DND-41 (cell line): ENCODE measurements around the gene CDC37L1.

ENCODE experiments used
- ATAC-seq: fragments of 200-7000 bp; cut with Tn5 transposase; 3 replicates; pipeline ENCODE4 v1.9.1; 2021; ENCODE audit warnings: low read depth; ENCODE audit not compliant: insufficient read depth
- DNase-seq: peaks from one replicate; pipeline ENCODE4 v3.0.0-alpha.2; 2020
- H2AFZ ChIP-seq: 2 replicates; pipeline ENCODE4 v1.6.0; 2012; ENCODE audit warnings: low read depth, low read length
- H3K27ac ChIP-seq: 2 replicates; pipeline ENCODE4 v1.5.1; 2012; ENCODE audit warnings: low read length, inconsistent platforms
- H3K27me3 ChIP-seq: fragments of 200-600 bp; sonication (generic); 2 replicates; pipeline ENCODE4 v1.6.0; 2012; ENCODE audit warnings: low read length, mild to moderate bottlenecking, inconsistent platforms; ENCODE audit not compliant: insufficient read depth, poor library complexity
- H3K36me3 ChIP-seq: 2 replicates; pipeline ENCODE4 v1.5.1; 2012; ENCODE audit warnings: low read length, inconsistent platforms; ENCODE audit not compliant: insufficient read depth
- H3K4me1 ChIP-seq: 2 replicates; pipeline ENCODE4 v1.5.1; 2012; ENCODE audit warnings: mild to moderate bottlenecking, low read length; ENCODE audit not compliant: insufficient read depth
- H3K4me2 ChIP-seq: 2 replicates; pipeline ENCODE4 v1.6.0; 2012; ENCODE audit warnings: mild to moderate bottlenecking, moderate library complexity, low read length, inconsistent platforms; ENCODE audit not compliant: insufficient read depth
- H3K4me3 ChIP-seq, 2 experiments: fragments of 200-600 bp in 1 of 2; shearing (Covaris generic) in 1 of 2; 2 replicates each; pipeline ENCODE4 v1.5.1; 2012 to 2016; ENCODE audit warnings: inconsistent platforms in 2 of 2, low read length in 2 of 2, mild to moderate bottlenecking in 2 of 2, low read depth in 1 of 2, moderate library complexity in 1 of 2
- H3K79me2 ChIP-seq: 2 replicates; pipeline ENCODE4 v1.6.0; 2012; ENCODE audit warnings: low read length, inconsistent platforms; ENCODE audit not compliant: insufficient read depth
- H3K9ac ChIP-seq: 2 replicates; pipeline ENCODE4 v1.6.0; 2012; ENCODE audit warnings: low read depth, mild to moderate bottlenecking, inconsistent platforms, low read length, moderate library complexity
- H3K9me3 ChIP-seq: 2 replicates; pipeline ENCODE4 v1.5.1; 2012; ENCODE audit warnings: low read length, moderate library complexity, mild to moderate bottlenecking, inconsistent platforms; ENCODE audit not compliant: insufficient read depth, severe bottlenecking
- H4K20me1 ChIP-seq: 2 replicates; pipeline ENCODE4 v1.6.0; 2012; ENCODE audit warnings: low read length; ENCODE audit not compliant: insufficient read depth
- CTCF ChIP-seq: IDR thresholded peaks from 2 replicates; pipeline ENCODE4 v1.5.1; 2012; ENCODE audit warnings: borderline replicate concordance, low read length, moderate library complexity, mild to moderate bottlenecking; ENCODE audit not compliant: poor library complexity, severe bottlenecking; ENCODE audit errors: extremely low read depth
- EZH2 ChIP-seq: IDR thresholded peaks from 3 replicates; pipeline ENCODE4 v1.6.1; 2012; ENCODE audit warnings: borderline replicate concordance, low read depth, mild to moderate bottlenecking, moderate library complexity, low read length, inconsistent platforms; ENCODE audit not compliant: severe bottlenecking

The CDC37L1 gene

GRCh38 chr9:4674783-4675182 lies 4.6 kb upstream of the CDC37L1 start:
- Histone ChIP-seq H3K27me3 (no peaks in the 10 kb centered on the region), H3K4me2 (no peak overlapping the region), H3K79me2 (peaks cover 4% of the 10 kb centered on the region), H3K27ac (no peak overlapping the region), H3K9me3 (no peaks in the 10 kb centered on the region), H4K20me1 (no peaks in the 10 kb centered on the region), H3K9ac (no peak overlapping the region), H2AFZ (no peak overlapping the region), H3K4me1 (peaks cover 12% of the 10 kb centered on the region), H3K36me3 (no peaks in the 10 kb centered on the region), H3K4me3 (no peak overlapping the region)
- DNase-seq (no peak), ATAC-seq (no peak)
- TF ChIP-seq CTCF = no peak
- TF ChIP-seq EZH2 = no peak

GRCh38 chr9:4677392-4677791 lies 2.0 kb upstream of the CDC37L1 start:
- no peak for DNase-seq
- Histone ChIP-seq H2AFZ (peak overlapping the region; percentile 93; the same call in 1 of the 2 replicates), H3K9me3 (no peaks in the 10 kb centered on the region), H3K36me3 (no peaks in the 10 kb centered on the region), H3K4me3 (no peak overlapping the region), H3K27me3 (no peaks in the 10 kb centered on the region), H3K9ac (no peak overlapping the region), H3K4me1 (peaks cover 28% of the 10 kb centered on the region), H3K79me2 (peaks cover 29% of the 10 kb centered on the region), H4K20me1 (peaks cover 4% of the 10 kb centered on the region; the same call in 1 of the 2 replicates), H3K4me2 (no peak overlapping the region), H3K27ac (no peak overlapping the region)
- no peak for ATAC-seq
- TF ChIP-seq EZH2 (no peak), CTCF (no peak)

- no peaks in the 10 kb centered on the region for H3K36me3 ChIP-seq
- H3K4me2 ChIP-seq = peak overlapping the region; percentile 77
- peaks cover 40% of the 10 kb centered on the region for H3K79me2 ChIP-seq
- H4K20me1 ChIP-seq = peaks cover 7% of the 10 kb centered on the region; the same call in 1 of the 2 replicates
- peaks cover 28% of the 10 kb centered on the region for H3K4me1 ChIP-seq
- TF ChIP-seq EZH2 = no peak
- TF ChIP-seq CTCF = no peak
- peak overlapping the region; percentile 91 for H3K9ac ChIP-seq
- H3K27me3 ChIP-seq = no peaks in the 10 kb centered on the region
- no peaks in the 10 kb centered on the region for H3K9me3 ChIP-seq
- DNase-seq = no peak
- peak overlapping the region; percentile 67 to 85 for H3K4me3 ChIP-seq
- H3K27ac ChIP-seq = peak overlapping the region; percentile 99
- ATAC-seq = peak; percentile 34; the same call in 2 of the 3 replicates
- peak overlapping the region; percentile 93 for H2AFZ ChIP-seq
Observed at GRCh38 chr9:4678679-4679267, 596 bp upstream of the CDC37L1 start.
